SH-SY5Y (cell line): ENCODE data around the gene PTPRD.

Experiments
- GATA2 ChIP-seq: IDR thresholded peaks from 2 replicates; pipeline ENCODE4 v1.6.1; 2011; ENCODE audit warnings: mild to moderate bottlenecking, low read depth, low read length
- GATA3 ChIP-seq: IDR thresholded peaks from 2 replicates; pipeline ENCODE4 v1.6.1; 2011; ENCODE audit warnings: low read depth, mild to moderate bottlenecking, low read length, moderate library complexity

The PTPRD gene

GRCh38 chr9:8457816-8458215, 2155.0 kb downstream of the PTPRD start:
- TF ChIP-seq GATA3 (no peak), GATA2 (no peak)

DNA sequence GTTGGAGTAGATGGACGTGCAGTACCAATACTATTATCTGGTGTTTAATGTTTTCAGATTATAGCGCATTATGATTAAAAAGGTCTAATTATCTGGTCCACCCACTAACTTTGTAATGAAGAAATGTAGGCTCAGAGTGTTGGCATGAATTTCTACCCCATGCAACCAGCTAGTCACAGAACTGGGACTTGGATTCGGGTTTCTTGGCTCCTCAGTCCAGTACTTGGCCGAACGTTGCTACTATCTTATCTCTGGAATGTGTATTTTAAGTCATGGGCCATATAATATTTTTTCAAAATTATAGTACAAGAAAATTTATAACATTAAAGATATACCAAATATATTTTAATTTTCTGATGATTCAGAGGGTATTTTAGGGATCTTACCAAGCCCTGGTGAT, 2155.7 kb downstream of the PTPRD start:
- TF ChIP-seq GATA3, result no peak
- no peak for TF ChIP-seq GATA2

GRCh38 chr9:8456344-8456743, 2156.5 kb downstream of the PTPRD start:
- no peak for TF ChIP-seq GATA3
- TF ChIP-seq GATA2, result no peak

DNA sequence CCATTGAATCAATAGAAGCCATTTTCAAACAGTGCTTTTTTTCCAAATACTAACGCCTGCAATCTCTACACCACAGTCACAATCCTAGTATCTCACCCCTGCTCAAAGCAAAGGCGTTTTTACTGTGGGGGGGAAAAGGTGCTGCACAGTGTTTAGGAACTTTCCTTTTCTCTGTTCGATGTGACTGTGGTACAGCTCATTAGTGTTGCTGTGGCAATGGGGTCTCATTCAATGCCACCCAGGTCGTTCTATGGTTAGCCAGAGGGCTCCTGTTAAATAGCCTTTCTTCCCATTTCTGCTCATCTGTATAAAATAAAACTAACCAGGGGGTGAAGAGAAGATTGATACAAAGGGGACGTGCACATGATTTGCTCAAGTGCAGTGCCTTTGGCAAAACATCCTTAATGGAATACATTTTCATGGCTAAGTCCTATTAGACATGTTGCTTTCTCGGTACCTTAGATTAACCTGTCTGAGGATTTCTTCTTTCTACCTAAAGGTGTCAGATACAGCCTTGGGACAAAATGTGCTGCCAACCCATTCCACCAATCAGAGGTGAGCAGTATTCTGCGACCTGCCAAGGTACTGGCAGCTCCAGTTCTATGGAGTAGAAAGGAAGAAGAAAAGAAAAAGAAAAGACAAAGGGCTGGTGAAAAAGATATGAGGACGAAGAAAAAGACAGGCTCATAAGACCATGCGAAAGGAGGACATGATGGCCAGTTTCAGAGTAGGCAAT, 2161.8 kb downstream of the PTPRD start:
- no peak for TF ChIP-seq GATA2
- TF ChIP-seq GATA3, result no peak

DNA sequence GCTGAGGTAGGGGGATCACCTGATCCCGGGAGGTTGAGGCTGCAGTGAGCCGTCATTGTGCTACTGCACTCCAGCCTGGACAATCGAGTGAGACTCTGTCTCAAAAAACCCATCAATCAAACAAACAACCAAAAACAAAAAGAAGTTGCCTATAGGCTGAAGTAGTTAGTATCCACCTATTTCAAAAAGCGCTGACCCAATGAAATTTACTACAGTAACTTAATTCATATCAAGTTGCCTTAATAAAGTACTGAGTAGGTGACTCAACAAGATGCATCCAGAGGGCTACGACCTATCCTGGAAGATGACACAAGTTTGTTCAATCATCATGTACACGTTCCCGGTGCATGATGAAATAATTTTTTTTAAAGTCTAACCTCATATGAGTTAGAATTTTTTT, 2164.6 kb downstream of the PTPRD start:
- TF ChIP-seq GATA2 (no peak), GATA3 (no peak)

- no peak for TF ChIP-seq GATA3
- no peak for TF ChIP-seq GATA2
Observed at GRCh38 chr9:8447601-8448000, 2165.2 kb downstream of the PTPRD start.

- TF ChIP-seq GATA3 (no peak), GATA2 (no peak)
Observed at GRCh38 chr9:8437876-8438275, 2174.9 kb downstream of the PTPRD start.

DNA sequence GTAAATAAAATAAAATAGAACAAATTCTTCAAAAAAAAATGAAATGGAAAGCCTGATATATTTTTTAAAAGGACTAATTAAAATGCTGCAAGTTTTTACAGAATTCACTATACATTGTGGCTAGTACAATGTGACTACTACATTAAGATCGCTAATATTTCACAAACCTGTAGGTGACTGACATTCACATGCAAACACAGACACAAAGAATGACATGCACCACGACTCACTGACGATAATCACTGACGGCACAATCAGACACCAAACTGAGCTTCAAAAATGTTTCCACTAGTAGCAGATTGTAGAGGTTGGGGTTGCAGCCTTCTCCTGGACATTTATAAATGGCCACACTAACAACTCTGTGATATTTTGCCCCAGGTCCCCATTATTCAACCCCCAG, 2175.5 kb downstream of the PTPRD start:
- TF ChIP-seq GATA3 (no peak), GATA2 (no peak)

- no peak for TF ChIP-seq GATA2
- no peak for TF ChIP-seq GATA3
Observed at GRCh38 chr9:8436786-8437185, 2176.0 kb downstream of the PTPRD start.

DNA sequence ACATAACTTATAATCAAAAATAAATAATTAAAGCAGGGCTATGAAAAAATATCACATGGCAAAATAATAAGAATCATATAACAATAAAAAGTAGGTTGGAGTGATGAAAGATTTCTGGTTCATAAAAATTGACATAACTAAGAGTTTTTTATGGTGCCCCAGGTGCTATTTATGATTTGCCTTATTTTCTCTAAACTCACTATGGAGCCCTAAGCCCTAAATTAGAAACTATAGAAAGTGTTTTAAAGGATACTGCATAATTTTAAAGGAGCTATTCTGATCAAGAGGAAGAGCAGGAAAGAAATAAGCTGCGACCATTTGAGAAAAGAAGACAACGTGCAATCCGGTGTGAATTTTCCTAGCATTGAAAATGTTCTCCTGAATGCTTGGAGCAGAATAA, 2178.2 kb downstream of the PTPRD start:
- TF ChIP-seq GATA3 (no peak), GATA2 (no peak)

DNA sequence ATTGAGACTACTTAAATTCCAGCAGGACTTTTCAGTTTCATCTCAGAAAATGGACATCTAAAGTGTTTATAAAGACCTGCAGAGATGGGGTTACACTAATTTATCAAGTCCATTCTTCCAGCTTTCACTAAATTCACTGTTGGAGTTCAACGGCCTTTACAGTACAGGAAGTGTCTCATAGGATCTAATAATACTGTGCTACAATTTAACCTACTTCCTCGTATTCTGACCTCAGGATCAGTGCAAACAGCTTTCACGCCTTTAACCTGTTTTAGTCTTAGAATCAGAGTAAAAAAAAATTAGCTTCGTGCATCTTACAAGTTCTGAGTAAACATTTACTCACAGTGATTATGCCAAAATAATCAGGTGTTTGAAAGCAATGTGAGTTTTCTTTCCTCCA, 2180.6 kb downstream of the PTPRD start:
- TF ChIP-seq GATA2, result no peak
- no peak for TF ChIP-seq GATA3

DNA sequence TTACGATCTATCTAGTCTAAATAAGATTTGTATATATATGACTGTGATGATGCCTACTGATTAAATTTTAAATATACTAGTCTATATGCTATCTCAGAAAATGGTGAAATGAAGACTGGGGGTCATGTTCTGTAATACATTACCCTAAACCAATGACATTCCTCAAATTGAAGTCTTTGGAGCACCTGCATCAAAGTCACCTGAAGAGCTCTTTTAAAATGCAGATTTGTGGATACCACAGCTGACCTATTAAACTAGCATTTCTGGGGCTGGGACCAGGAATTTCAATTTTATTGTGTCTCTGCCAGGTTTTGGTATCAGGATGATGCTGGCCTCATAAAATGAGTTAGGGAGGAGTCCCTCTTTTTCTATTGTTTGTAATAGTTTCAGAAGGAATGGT, 2181.3 kb downstream of the PTPRD start:
- TF ChIP-seq GATA2, result no peak

DNA sequence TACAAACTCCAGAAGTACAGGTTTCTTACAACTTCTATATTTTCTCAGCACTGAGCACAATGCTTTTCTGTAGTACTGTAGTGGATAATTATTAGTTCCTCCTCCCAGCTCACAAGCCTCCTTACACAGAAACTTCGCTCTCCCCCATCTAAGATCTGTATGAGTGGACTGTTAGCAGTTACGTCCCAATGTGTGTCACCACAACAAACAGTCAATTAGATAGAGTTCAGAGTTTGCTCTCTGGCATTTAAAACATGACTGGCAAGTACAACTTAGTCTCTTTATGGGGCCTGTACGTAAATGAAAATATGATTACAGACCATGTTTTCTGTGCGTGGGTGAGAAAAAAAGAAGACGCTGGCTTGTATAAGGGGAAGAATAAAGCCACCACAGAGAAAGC, 2181.9 kb downstream of the PTPRD start:
- TF ChIP-seq GATA2 (no peak), GATA3 (no peak)

DNA sequence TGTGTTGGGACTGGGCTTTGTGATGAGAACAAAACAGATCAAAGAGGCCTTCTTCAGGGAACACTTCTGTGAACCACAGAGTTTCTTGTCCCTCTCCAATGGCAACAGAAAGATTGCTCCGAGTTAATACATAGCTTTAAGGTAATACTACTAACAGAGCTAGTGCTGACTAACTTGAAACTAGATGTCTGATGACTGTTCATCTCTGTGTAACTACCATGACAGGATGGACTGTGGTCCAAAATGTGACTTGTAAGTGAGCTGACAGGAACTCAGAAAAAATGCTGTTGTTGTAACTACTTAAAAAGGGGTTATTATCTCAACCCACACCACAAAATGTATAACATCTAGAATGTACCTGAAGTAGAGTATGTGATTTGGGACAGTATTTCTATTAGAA, 2183.0 kb downstream of the PTPRD start:
- TF ChIP-seq GATA2 (no peak), GATA3 (no peak)

DNA sequence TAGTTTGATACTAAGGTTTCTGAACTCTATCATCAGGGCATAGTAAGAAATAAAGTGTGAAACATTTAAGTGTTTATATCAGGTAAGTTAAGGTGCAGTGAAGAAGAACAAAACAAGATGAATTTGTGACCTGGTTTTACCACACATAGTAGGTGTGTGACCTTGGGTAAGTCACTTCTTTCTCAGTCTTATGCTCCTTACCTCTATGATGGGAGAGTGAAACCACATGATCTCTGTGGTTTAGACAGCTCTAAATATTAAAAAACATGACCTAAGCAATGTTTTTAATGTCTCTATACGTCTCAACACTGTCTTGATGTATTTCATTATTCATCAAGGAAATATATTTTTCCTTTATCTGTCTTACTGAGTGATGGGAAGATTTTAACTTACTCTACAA, 2183.6 kb downstream of the PTPRD start:
- TF ChIP-seq GATA2, result no peak
- no peak for TF ChIP-seq GATA3

GRCh38 chr9:8428389-8428788, 2184.4 kb downstream of the PTPRD start:
- TF ChIP-seq GATA3 (no peak), GATA2 (no peak)
